ENCODE results near the gene CREB5. TPM values are rescaled to one million over a fixed set of nuclear protein-coding genes. Genes with fewer than 3 reads are reported as not detected.

CREB5 gene
- total RNA-seq, 1 experiment from 2014 or later = 2.1 TPM

DNA sequence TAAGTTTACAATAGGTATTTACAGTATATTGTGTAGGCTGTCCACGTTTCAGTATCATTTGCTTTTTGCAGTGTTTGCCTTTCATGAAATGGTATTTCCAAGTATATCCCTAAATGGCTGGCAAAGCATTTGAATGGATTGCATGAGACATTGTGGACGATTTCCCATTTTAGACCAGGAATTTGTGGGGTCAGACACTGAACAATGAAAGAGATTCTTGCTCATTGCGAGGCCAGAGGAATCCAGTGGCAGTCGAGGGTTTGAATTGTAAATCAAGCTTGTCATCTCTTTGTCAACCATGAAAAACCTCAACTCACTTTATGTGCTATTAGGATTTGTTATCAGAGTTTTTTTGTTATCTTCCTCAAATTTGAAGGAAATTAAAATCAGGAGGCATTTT lies 70.8 kb downstream of the CREB5 start:
- CTCF ChIA-PET = no interaction called here
- intact Hi-C loops (cut with micrococcal nuclease; ENCODE audit: unreplicated experiment) = no loop called here
- Histone ChIP-seq H4K20me1 (ENCODE audit: insufficient read depth) (no peaks in the 10 kb centered on the region), H2AFZ (no peak overlapping the region), H3K4me1 (replicated peaks; ENCODE audit: insufficient read depth) (no peaks in the 10 kb centered on the region), H3K4me2 (no peak overlapping the region), H3K36me3 (ENCODE audit: low read depth) (no peaks in the 10 kb centered on the region), H3F3A (ENCODE audit: insufficient read depth, low read depth) (no peaks in the 10 kb centered on the region), H3K79me2 (ENCODE audit: low read depth) (no peaks in the 10 kb centered on the region), H3K27me3 (ENCODE audit: insufficient read depth, low read depth) (no peaks in the 10 kb centered on the region), H3K9me2 (ENCODE audit: insufficient read depth) (no peaks in the 10 kb centered on the region), H3K4me3 (no peak overlapping the region), H3K27ac (no peak overlapping the region), H3K9me3 (ENCODE audit: insufficient read depth, low read depth) (no peaks in the 10 kb centered on the region)
- no TSS peak for BruUV-seq (replicated peaks)
- no peak for DNase-seq
- TF ChIP-seq, protein P1, sequence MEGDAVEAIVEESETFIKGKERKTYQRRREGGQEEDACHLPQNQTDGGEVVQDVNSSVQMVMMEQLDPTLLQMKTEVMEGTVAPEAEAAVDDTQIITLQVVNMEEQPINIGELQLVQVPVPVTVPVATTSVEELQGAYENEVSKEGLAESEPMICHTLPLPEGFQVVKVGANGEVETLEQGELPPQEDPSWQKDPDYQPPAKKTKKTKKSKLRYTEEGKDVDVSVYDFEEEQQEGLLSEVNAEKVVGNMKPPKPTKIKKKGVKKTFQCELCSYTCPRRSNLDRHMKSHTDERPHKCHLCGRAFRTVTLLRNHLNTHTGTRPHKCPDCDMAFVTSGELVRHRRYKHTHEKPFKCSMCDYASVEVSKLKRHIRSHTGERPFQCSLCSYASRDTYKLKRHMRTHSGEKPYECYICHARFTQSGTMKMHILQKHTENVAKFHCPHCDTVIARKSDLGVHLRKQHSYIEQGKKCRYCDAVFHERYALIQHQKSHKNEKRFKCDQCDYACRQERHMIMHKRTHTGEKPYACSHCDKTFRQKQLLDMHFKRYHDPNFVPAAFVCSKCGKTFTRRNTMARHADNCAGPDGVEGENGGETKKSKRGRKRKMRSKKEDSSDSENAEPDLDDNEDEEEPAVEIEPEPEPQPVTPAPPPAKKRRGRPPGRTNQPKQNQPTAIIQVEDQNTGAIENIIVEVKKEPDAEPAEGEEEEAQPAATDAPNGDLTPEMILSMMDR (conservative IDR thresholded peaks at IDR 0.05) = no peak
- TF ChIP-seq EZH2 (IDR thresholded peaks at IDR 0.05; ENCODE audit: low read depth) = no peak
- POLR2A ChIA-PET (ENCODE audit: unreplicated experiment) = interaction anchor here (0.5 kb wide), 1 partner anchor 90 kb away, joined by 5 read pairs; no protein-coding TSS in a partner anchor

DNA sequence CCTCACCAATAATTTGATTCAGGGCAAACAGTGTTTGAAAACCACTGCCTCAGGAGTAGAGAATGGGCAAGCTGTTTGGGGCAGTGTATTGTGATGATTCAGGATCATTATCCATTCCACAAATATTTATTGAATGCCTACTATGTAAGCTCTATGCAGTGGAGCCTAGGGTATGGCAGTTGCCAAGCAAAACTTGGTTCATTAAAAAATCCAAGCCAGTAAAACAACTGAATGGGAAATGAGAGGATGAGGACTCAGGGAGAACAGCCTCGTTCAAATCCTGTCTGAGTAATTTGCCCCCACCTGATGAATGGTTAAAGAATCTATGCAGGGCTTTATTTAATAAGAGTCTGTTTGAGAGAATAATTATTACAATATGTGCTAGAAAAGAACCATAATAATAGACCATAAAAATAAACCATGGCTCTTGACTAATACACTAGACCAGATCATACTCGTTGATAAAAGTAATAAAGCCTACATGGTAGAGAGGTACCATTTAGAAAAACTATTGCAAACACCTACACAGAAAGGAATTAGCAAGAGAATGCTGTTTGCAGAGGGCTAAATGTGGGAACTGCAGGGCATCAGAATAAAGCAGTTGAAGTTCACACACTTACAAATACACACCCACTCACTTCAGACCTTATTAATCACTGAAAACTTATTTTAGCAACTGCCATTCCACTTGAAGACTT lies 71.7 kb downstream of the CREB5 start:
- H3K27me3 ChIP-seq (ENCODE audit: insufficient read depth, low read depth) = no peaks in the 10 kb centered on the region
- TF ChIP-seq, protein P1 (conservative IDR thresholded peaks at IDR 0.05) = no peak
- TF ChIP-seq EZH2 (IDR thresholded peaks at IDR 0.05; ENCODE audit: low read depth) = no peak
- H3K27ac ChIP-seq = no peak overlapping the region
- no peaks in the 10 kb centered on the region for H3K36me3 ChIP-seq (ENCODE audit: low read depth)
- H3K4me3 ChIP-seq = no peak overlapping the region
- intact Hi-C loops (cut with micrococcal nuclease; ENCODE audit: unreplicated experiment) = no loop called here
- ChIA-PET CTCF (no interaction called here), POLR2A (ENCODE audit: unreplicated experiment) (no interaction called here)
- H3K9me2 ChIP-seq (ENCODE audit: insufficient read depth) = no peaks in the 10 kb centered on the region
- H4K20me1 ChIP-seq (ENCODE audit: insufficient read depth) = no peaks in the 10 kb centered on the region
- no peaks in the 10 kb centered on the region for H3F3A ChIP-seq (ENCODE audit: insufficient read depth, low read depth)
- no TSS peak for BruUV-seq (replicated peaks)
- H2AFZ ChIP-seq = no peak overlapping the region; the same call in 1 of the 2 replicates
- no peak overlapping the region for H3K4me2 ChIP-seq
- no peak for DNase-seq
- no peaks in the 10 kb centered on the region for H3K79me2 ChIP-seq (ENCODE audit: low read depth)
- no peaks in the 10 kb centered on the region for H3K4me1 ChIP-seq (replicated peaks; ENCODE audit: insufficient read depth)
- no peaks in the 10 kb centered on the region for H3K9me3 ChIP-seq (ENCODE audit: insufficient read depth, low read depth)

DNA sequence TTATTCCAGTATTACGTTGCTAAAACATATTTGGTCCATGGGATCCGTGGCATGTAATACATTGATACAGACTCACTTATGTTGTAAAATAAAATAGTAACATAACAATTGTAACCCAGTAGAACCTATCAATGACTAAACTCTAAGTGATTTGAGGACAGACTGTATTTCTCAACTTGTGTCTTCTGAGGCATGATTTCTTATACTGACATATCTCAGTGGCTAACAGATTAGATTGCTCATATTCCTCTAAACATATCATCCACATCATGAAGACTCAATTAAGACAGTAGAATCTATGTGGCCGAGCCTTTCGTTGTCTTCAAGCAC lies 72.3 kb downstream of the CREB5 start:
- Histone ChIP-seq H3K79me2 (ENCODE audit: low read depth) (no peaks in the 10 kb centered on the region), H3K27ac (no peak overlapping the region), H3K9me2 (ENCODE audit: insufficient read depth) (no peaks in the 10 kb centered on the region), H3K36me3 (ENCODE audit: low read depth) (no peaks in the 10 kb centered on the region), H3K4me2 (no peak overlapping the region), H4K20me1 (ENCODE audit: insufficient read depth) (no peaks in the 10 kb centered on the region), H3K4me1 (replicated peaks; ENCODE audit: insufficient read depth) (no peaks in the 10 kb centered on the region), H3K9me3 (ENCODE audit: insufficient read depth, low read depth) (no peaks in the 10 kb centered on the region), H3K4me3 (no peak overlapping the region), H3F3A (ENCODE audit: insufficient read depth, low read depth) (no peaks in the 10 kb centered on the region), H3K27me3 (ENCODE audit: insufficient read depth, low read depth) (no peaks in the 10 kb centered on the region), H2AFZ (no peak overlapping the region)
- ChIA-PET CTCF (no interaction called here), POLR2A (ENCODE audit: unreplicated experiment) (no interaction called here)
- no peak for TF ChIP-seq EZH2 (IDR thresholded peaks at IDR 0.05; ENCODE audit: low read depth)
- TF ChIP-seq, protein P1 (conservative IDR thresholded peaks at IDR 0.05) = no peak
- no peak for DNase-seq
- no TSS peak for BruUV-seq (replicated peaks)
- intact Hi-C loops (cut with micrococcal nuclease; ENCODE audit: unreplicated experiment) = no loop called here
